Lower leg skin (tissue), 4 donors: Measurements from ENCODE around the gene DBH. TPM values are rescaled to one million over a fixed set of nuclear protein-coding genes. Genes with fewer than 3 reads are reported as not detected.

Experiments
- DNase-seq, 2 donors: peaks; one replicate each; pipeline ENCODE4 v3.0.0-alpha.2; 2019; ENCODE audit warnings: low spot score in 2 of 2
- H3K4me3 ChIP-seq: fragments of 200-600 bp; sonication (generic); 2 replicates; pipeline ENCODE4 v1.5.1; 2017; ENCODE audit warnings: mild to moderate bottlenecking, low read depth; ENCODE audit not compliant: poor library complexity, severe bottlenecking
- CTCF ChIP-seq, 3 donors: fragments of 450-650 bp; IDR thresholded peaks; one replicate each; pipeline ENCODE4 v1.5.1; 2016; ENCODE audit warnings: antibody characterized with exemption in 3 of 3, mild to moderate bottlenecking in 3 of 3, moderate library complexity in 2 of 3
- POLR2A ChIP-seq, 2 donors: fragments of 450-650 bp; IDR thresholded peaks; one replicate each; pipeline ENCODE4 v1.6.1; 2016 to 2017; ENCODE audit warnings: antibody characterized with exemption in 2 of 2, mild to moderate bottlenecking in 1 of 2, moderate library complexity in 1 of 2
- WGBS, 2 donors: methylation state at CpG; one replicate each; pipeline ENCODE4 v1.1.5; 2018; 5-methylcytosine and 5-hydroxymethylcytosine counted together
- intact Hi-C: fragments of 100-400 bp; cut with DNase I; formaldehyde crosslinking; loops from one replicate; pipeline ENCODE4 v1.15.0; 2023; ENCODE audit warnings: low total_unique reads
- total RNA-seq, 4 donors: library from RNA; depleted of rRNA; stranded (reverse); fragments of >200 nt; gene quantifications; one replicate each; pipeline ENCODE4 v1.1.0, GENCODE V29; 2016

The DBH gene
- total RNA-seq, 4 donors from 2014 or later, result 0.06 TPM; not detected in 3

- intact Hi-C loops, result no loop called here
- no peak for TF ChIP-seq POLR2A (IDR thresholded peaks at IDR 0.05)
- no peak for TF ChIP-seq CTCF (IDR thresholded peaks at IDR 0.05)
- WGBS, 2 donors, result 75 to 87% methylated on average over 10 of the region's 10 CpGs
- H3K4me3 ChIP-seq, result no peak overlapping the region
- no peak for DNase-seq
Measured at GRCh38 chr9:133601746-133602145, 34.4 kb upstream of the DBH start.

GRCh38 chr9:133602277-133602676 lies 33.9 kb upstream of the DBH start:
- intact Hi-C loops, result no loop called here
- H3K4me3 ChIP-seq, result no peak overlapping the region
- WGBS, 2 donors, result 61 to 72% methylated on average over 10 of the region's 10 CpGs
- DNase-seq, result no peak
- no peak for TF ChIP-seq POLR2A (IDR thresholded peaks at IDR 0.05)
- no peak for TF ChIP-seq CTCF (IDR thresholded peaks at IDR 0.05)

GRCh38 chr9:133603135-133603927 lies 32.8 kb upstream of the DBH start:
- intact Hi-C loops, result no loop called here
- H3K4me3 ChIP-seq, result no peak overlapping the region
- WGBS, 2 donors, result 41 to 42% methylated on average over 14 of the region's 14 CpGs
- TF ChIP-seq POLR2A (IDR thresholded peaks at IDR 0.05) (no peak), CTCF (IDR thresholded peaks at IDR 0.05) (no peak)
- DNase-seq, result no peak

GRCh38 chr9:133604214-133604613 lies 31.9 kb upstream of the DBH start:
- intact Hi-C loops, result no loop called here
- no peak for DNase-seq
- H3K4me3 ChIP-seq, result no peak overlapping the region
- no peak for TF ChIP-seq POLR2A (IDR thresholded peaks at IDR 0.05)
- no peak for TF ChIP-seq CTCF (IDR thresholded peaks at IDR 0.05)
- 46 to 49% methylated on average over 5 of the region's 5 CpGs for WGBS, 2 donors

- H3K4me3 ChIP-seq, result no peak overlapping the region
- 39 to 42% methylated on average over 12 to 13 of the region's 14 CpGs for WGBS, 2 donors
- no peak for DNase-seq
- no peak for TF ChIP-seq CTCF (IDR thresholded peaks at IDR 0.05)
- TF ChIP-seq POLR2A (IDR thresholded peaks at IDR 0.05), result no peak
- intact Hi-C loops, result no loop called here
Measured at GRCh38 chr9:133604856-133605255, 31.3 kb upstream of the DBH start.

- WGBS, 2 donors, result 84 to 87% methylated on average over 16 to 17 of the region's 17 CpGs
- no peak for DNase-seq
- TF ChIP-seq CTCF (IDR thresholded peaks at IDR 0.05) (no peak), POLR2A (IDR thresholded peaks at IDR 0.05) (no peak)
- H3K4me3 ChIP-seq, result no peak overlapping the region
- intact Hi-C loops, result no loop called here
Measured at GRCh38 chr9:133605446-133605845, 30.7 kb upstream of the DBH start.
